ENCODE data around the gene INTS1.

INTS1 gene

DNA sequence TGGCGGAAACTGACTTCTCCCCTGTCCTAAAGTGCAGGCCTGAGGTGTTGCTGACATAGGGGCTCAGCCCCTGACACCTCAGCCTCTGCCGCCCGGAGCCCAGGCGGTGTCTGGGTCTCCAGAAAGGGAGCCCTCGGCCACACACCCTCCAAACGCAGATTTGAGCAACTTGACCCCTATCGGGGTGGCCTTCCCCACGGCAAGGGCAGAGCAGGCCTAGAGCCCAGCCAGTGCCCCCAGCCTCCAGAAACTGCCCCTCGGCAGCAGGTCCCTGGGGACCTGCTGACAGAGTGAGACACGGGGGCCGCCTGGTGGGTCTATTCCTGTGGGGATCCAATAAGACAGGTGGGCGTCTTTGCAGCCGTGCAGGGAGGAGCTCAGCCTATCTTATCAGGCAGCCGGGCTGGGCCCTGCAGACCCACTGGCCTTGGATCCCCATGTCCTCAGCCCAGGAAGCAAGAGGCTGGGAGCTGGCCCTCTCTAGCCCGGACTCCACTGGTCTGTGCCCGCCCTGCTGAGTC, 40.8 kb upstream of the INTS1 start:
- DNase-seq (ENCODE audit: low read depth) = no peak
- no peak overlapping the region for H3K4me3 ChIP-seq (ENCODE audit: low read length)
- TF ChIP-seq, protein P1, sequence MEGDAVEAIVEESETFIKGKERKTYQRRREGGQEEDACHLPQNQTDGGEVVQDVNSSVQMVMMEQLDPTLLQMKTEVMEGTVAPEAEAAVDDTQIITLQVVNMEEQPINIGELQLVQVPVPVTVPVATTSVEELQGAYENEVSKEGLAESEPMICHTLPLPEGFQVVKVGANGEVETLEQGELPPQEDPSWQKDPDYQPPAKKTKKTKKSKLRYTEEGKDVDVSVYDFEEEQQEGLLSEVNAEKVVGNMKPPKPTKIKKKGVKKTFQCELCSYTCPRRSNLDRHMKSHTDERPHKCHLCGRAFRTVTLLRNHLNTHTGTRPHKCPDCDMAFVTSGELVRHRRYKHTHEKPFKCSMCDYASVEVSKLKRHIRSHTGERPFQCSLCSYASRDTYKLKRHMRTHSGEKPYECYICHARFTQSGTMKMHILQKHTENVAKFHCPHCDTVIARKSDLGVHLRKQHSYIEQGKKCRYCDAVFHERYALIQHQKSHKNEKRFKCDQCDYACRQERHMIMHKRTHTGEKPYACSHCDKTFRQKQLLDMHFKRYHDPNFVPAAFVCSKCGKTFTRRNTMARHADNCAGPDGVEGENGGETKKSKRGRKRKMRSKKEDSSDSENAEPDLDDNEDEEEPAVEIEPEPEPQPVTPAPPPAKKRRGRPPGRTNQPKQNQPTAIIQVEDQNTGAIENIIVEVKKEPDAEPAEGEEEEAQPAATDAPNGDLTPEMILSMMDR (conservative IDR thresholded peaks at IDR 0.05; ENCODE audit: low read depth, low read length) = no peak

DNA sequence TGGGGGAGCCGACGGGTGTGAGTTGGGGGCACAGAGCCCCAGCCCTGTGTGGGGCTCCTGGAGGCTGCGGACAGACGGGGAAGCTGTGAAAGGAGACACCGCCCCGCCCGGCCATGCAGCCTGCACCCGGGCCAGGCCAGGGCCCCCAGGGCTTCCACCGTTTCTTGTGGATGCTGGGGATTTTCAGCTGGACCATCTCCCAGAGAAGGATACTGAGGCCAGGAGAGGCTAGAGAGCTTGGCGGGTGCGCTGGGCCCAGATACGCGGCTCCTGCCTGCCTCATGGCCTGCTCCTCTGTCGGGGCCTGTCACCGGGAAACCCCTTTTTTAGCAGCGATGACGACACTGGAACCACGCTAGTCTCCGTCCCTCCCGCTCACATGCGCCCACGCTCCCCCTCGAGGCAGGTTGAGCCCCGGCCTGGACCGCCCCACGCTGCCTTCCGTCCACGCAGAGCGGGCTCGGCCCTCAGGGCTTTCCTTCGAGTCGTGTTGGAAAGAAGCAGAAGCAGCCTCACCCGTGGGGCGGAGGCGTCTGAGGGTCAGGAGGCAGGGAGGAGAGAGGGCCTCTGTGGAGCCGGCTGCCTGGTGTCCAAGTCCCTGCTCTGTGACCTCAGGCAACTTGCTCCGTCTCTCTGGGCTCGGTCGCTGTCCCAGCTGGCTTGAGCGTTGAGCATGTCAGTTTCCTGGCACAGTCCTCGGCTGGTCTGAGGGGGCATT, 40.1 kb upstream of the INTS1 start:
- H3K4me3 ChIP-seq (ENCODE audit: low read length) = no peak overlapping the region
- no peak for DNase-seq (ENCODE audit: low read depth)
- TF ChIP-seq, protein P1 (conservative IDR thresholded peaks at IDR 0.05; ENCODE audit: low read depth, low read length) = no peak

DNA sequence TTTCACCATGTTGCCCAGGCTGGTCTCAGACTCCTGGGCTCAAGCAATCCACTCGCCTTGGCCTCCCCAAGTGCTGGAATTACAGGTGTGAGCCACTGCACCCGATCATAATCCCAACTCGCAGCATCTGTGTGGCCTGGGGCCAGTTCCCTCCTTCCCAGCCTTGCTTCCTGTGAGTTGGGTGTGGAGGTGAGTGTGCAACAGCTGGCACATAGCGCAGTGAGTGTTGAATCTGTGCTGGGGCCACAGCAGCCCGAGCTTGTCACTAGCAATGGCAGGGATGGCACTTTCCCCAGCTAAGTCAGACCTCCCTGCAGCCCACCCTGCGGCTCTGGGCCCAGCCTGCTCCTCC, 39.6 kb upstream of the INTS1 start:
- TF ChIP-seq, protein P1 (conservative IDR thresholded peaks at IDR 0.05; ENCODE audit: low read depth, low read length) = no peak
- DNase-seq (ENCODE audit: low read depth) = no peak
- no peak overlapping the region for H3K4me3 ChIP-seq (ENCODE audit: low read length)

DNA sequence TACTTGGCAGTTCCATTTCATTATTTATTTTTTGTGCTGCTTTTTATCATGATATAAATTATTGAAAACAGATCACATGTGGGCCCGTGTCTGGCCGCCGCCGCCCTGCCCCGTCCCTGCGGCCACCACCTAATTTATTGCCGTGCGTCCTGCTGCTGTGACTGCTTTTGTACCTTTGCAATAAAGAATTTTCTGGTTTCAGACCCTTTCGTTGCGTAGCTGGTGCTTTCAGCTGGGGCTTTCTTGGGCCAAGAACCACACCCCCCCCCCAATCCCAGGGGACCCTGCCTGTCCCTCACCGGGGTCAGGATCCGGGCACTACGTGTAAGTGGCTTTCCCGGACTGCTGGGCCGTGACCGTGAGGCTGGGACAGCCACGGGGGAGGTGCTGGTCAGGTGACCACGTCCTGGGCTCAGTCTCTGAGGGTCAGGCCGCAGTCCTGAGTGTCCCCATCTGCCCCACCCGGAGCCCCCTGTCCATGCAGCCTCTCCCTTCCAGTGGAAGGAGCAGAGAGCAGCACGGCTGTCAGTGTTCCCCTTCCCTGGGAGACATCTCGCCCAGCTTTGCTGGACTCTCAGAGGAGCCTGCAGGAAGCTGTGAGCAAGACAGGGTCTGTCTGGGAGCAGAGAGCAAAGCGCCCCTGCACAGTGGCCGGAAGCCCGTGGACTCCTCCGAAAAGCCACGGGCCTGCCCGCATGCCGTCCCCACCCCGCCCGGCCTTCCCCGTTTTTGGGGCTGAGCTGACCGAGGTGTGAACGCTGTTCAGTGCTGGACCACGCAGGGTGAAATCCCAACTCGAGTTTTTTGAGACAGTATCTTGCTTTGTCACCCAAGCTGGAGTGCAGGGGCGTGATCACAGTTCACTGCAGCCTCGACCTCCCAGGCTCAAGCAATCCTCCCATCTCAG, 38.9 kb upstream of the INTS1 start:
- TF ChIP-seq, protein P1 (conservative IDR thresholded peaks at IDR 0.05; ENCODE audit: low read depth, low read length) = no peak
- H3K4me3 ChIP-seq (ENCODE audit: low read length) = no peak overlapping the region
- no peak for DNase-seq (ENCODE audit: low read depth)

DNA sequence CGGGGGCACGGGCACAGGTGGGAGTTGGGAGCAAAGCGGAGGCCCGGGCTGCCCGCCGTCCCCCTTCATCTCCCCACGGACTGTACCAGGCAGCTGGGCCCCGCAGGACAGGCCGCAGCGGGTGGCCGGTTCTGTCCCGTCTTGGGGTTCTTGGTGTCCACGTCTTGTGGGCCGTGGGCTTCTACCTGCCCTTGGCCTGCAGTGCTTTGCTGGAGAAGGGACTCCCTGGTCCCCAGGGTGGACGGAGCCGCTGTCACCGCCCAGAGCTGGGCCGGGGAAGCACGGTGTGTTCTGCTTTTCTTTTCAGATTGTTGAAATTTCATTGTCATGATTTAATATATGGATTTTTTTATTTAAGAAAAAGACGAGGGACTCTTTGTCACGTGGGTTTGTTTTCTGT, 38.1 kb upstream of the INTS1 start:
- no peak overlapping the region for H3K4me3 ChIP-seq (ENCODE audit: low read length)
- TF ChIP-seq, protein P1 (conservative IDR thresholded peaks at IDR 0.05; ENCODE audit: low read depth, low read length) = no peak
- DNase-seq (ENCODE audit: low read depth) = no peak

DNA sequence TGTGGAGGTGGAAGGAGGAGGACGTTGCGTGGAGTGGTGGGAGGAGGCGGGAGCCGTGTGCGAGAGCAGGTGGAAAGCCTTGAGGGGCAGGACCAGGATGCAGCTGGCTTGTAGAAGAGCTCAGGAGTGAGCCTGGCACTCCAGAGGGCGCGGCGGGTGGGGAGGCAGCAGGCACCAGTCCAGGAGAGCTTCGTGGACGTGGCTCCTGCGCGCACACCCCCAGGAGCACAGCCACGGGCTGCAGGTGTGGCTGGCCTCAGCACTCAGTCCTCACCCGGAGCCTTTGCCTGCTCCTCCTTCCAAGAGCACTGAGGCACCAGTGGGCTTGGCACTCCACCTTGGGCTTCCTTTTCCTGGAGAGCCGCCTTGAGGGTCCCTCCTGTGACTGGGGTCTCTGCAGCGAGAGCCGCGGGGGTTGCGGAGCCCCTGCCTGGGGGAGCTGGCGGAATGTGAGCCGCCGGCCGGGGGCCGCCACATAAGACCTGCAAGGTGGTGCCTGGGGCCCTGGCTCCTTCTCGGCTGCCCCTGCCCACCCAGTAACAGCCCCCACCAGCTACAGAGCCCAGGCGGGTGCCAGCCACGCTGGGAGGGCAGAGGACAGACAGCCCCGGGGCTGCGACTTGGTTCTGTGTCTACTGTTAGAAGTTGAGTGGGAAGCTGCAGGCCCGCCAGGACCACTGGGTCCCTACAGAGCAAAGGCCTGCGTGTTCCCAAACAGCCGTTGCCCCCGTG, 37.4 kb upstream of the INTS1 start:
- H3K4me3 ChIP-seq (ENCODE audit: low read length) = no peak overlapping the region
- no peak for DNase-seq (ENCODE audit: low read depth)
- TF ChIP-seq, protein P1 (conservative IDR thresholded peaks at IDR 0.05; ENCODE audit: low read depth, low read length) = no peak

All from retinal pigment epithelial cell (primary cell).